ENCODE data around the gene PCCA.

- TF ChIP-seq CTCF (IDR thresholded peaks at IDR 0.05; ENCODE audit: insufficient read depth, low read length, poor library complexity, severe bottlenecking) (no peak), EZH2phosphoT487 (conservative IDR thresholded peaks at IDR 0.05; ENCODE audit: low read length) (no peak)
Measured at GRCh38 chr13:100447831-100448230, 358.9 kb downstream of the PCCA start.
